Neutrophil (primary cell): ENCODE measurements around the gene EAF1.

Experiments
- H3K27ac ChIP-seq: fragments of 200-600 bp; sonication (generic); 2 replicates; pipeline ENCODE4 v1.5.1; 2016; ENCODE audit warnings: mild to moderate bottlenecking, moderate library complexity
- H3K27me3 ChIP-seq: fragments of 200-600 bp; sonication (generic); 2 replicates; pipeline ENCODE4 v1.6.0; 2016; ENCODE audit warnings: mild to moderate bottlenecking
- H3K36me3 ChIP-seq: fragments of 200-600 bp; sonication (generic); 2 replicates; pipeline ENCODE4 v1.5.1; 2017
- H3K4me1 ChIP-seq, 2 experiments: fragments of 200-600 bp in 1 of 2; sonication (generic) in 1 of 2; 1 replicate in 1 of 2; 2 replicates in 1 of 2; pipeline versions ENCODE4 v1.5.1 to v1.6.1; 2013 to 2016; ENCODE audit warnings: low read depth in 1 of 2, low read length in 1 of 2, mild to moderate bottlenecking in 1 of 2, moderate library complexity in 1 of 2; ENCODE audit not compliant: control insufficient read depth in 1 of 2, insufficient read depth in 1 of 2
- H3K4me3 ChIP-seq, 2 experiments: fragments of 200-600 bp in 1 of 2; sonication (generic) in 1 of 2; 1 replicate in 1 of 2; 2 replicates in 1 of 2; pipeline ENCODE4 v1.5.1; 2013 to 2016; ENCODE audit warnings: low read depth in 1 of 2, low read length in 1 of 2, mild to moderate bottlenecking in 1 of 2, moderate library complexity in 1 of 2
- H3K9me3 ChIP-seq: fragments of 200-600 bp; sonication (generic); 2 replicates; pipeline ENCODE4 v1.5.1; 2016
- CTCF ChIP-seq: fragments of 200-600 bp; sonication (generic); IDR thresholded peaks from 2 replicates; pipeline ENCODE4 v1.5.1; 2016; ENCODE audit warnings: antibody characterized with exemption

The EAF1 gene

DNA sequence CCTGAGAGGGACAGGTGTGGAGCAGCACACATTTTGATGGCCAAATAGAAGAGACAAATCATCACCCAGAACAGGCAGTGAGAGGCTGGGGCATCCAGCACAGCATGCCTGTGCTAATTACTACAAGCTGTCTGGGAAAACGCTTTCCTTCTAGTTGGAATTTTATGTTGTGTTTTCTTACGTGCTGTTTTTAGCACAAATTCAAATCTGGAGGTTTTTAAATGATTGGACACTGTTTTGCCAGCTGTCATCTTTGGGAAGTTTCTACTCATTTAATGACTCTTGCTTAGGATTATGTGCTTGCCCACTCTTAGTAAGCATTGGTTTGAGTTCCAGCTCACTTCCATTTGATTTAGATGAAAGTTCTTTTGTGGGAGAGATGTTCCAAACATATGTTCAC, 43.5 kb downstream of the EAF1 start:
- H3K4me3 ChIP-seq = no peak overlapping the region
- TF ChIP-seq CTCF = no peak

DNA sequence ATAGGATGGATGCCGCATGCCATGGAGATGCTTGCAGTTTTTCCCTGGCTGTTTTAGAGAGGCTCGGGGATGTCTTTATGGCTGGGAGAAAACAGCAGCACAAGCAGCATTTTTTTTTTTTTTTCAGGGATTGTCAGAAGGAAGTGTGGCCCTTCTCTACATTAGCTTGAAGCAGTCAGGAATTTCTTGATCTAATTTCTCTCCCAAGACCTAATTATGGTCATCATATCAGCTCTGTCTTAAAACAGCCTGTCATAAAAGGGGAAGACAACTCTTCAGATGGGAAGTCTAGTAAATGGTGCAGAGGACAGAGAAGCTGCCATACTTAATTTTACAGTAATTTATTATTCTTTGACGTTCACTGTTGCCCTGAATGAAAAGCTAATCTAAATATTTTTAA, 44.5 kb downstream of the EAF1 start:
- Histone ChIP-seq H3K27ac (no peak overlapping the region), H3K4me3 (no peak overlapping the region), H3K4me1 (peaks cover 30 to 38% of the 10 kb centered on the region in 2 experiments), H3K36me3 (no peaks in the 10 kb centered on the region), H3K9me3 (no peaks in the 10 kb centered on the region), H3K27me3 (no peaks in the 10 kb centered on the region)
- TF ChIP-seq CTCF = no peak

More for the DNA sequence above, 43.5 kb downstream of the EAF1 start:
- Histone ChIP-seq H3K4me1 (peaks cover 22 to 28% of the 10 kb centered on the region in 2 experiments), H3K36me3 (no peaks in the 10 kb centered on the region), H3K9me3 (no peaks in the 10 kb centered on the region), H3K27me3 (no peaks in the 10 kb centered on the region), H3K27ac (no peak overlapping the region)

GRCh38 chr3:15475161-15475560, 47.8 kb downstream of the EAF1 start:
- no peak for TF ChIP-seq CTCF
- peaks cover 43 to 55% of the 10 kb centered on the region in 2 experiments for H3K4me1 ChIP-seq
- no peaks in the 10 kb centered on the region for H3K9me3 ChIP-seq
- H3K27ac ChIP-seq = no peak overlapping the region
- no peak overlapping the region for H3K4me3 ChIP-seq
- no peaks in the 10 kb centered on the region for H3K36me3 ChIP-seq
- no peaks in the 10 kb centered on the region for H3K27me3 ChIP-seq

GRCh38 chr3:15476378-15476777, 49.0 kb downstream of the EAF1 start:
- Histone ChIP-seq H3K4me3 (peak overlapping the region in 1 of 2 experiments; percentile 14), H3K9me3 (no peaks in the 10 kb centered on the region), H3K27ac (peak overlapping the region; percentile 79), H3K36me3 (no peaks in the 10 kb centered on the region), H3K4me1 (peaks cover 39 to 49% of the 10 kb centered on the region in 2 experiments), H3K27me3 (no peaks in the 10 kb centered on the region)
- no peak for TF ChIP-seq CTCF

DNA sequence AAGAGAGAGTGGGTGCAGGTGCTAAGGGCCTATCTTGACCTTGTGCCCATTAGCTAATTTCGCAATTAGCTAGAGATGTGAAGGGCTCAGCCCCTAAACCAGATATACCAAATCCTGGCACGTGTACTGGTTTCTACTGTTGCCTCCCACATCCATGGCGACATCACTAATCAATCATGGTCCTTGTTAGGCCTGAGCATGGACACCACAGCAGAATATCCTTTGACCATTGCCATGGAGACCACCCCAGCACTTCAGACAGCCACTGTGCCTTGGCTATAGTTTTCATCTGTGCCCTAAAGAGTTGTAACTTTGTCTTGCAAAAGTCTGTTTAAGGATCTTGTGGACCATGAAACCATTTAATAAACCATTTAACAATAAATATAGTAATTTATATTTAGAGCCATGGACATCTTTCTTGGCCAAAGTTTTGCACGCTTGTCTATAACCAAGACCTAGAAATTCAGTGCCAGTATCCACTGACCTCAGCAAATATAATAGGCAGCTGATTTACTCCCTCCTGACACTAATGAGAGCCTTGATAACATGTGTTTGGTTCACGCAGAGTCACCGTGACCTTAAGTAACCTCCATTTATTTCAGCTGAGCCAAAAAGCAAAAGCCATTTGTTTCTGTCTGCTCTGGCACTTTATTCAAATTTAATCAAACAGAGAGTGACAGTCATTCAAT, 50.7 kb downstream of the EAF1 start:
- H3K27ac ChIP-seq = peak overlapping the region; percentile 79
- TF ChIP-seq CTCF = no peak

More for the DNA sequence above, 50.7 kb downstream of the EAF1 start:
- Histone ChIP-seq H3K9me3 (no peaks in the 10 kb centered on the region), H3K27me3 (no peaks in the 10 kb centered on the region), H3K36me3 (no peaks in the 10 kb centered on the region), H3K4me3 (no peak overlapping the region), H3K4me1 (peaks cover 23 to 33% of the 10 kb centered on the region in 2 experiments)
